Esophagus muscularis mucosa (tissue), 4 donors: ENCODE results near the gene ADAMTS2. TPM values are rescaled to one million over a fixed set of nuclear protein-coding genes. Genes with fewer than 3 reads are reported as not detected.

Experiments used
- DNase-seq: peaks from one replicate; pipeline ENCODE4 v3.0.0-alpha.2; 2017; ENCODE audit errors: extremely low spot score
- H3K27ac ChIP-seq, 4 donors: fragments of 200-600 bp; sonication (generic); replicated peaks in 1 of 4; 1 replicate in 3 of 4; 2 replicates in 1 of 4; pipeline ENCODE4 v1.5.1; 2016 to 2019; ENCODE audit warnings: mild to moderate bottlenecking in 1 of 4
- H3K27me3 ChIP-seq, 4 donors: fragments of 200-600 bp; sonication (generic); one replicate each; pipeline versions ENCODE4 v1.5.1 to v1.6.0; 2016 to 2019
- H3K36me3 ChIP-seq, 4 donors: fragments of 200-600 bp; sonication (generic); one replicate each; pipeline ENCODE4 v1.5.1; 2016 to 2019
- H3K4me1 ChIP-seq, 4 donors: fragments of 200-600 bp; sonication (generic); one replicate each; pipeline ENCODE4 v1.5.1; 2016 to 2019
- H3K4me3 ChIP-seq, 4 donors: fragments of 200-600 bp; sonication (generic); 1 replicate in 2 of 4; 2 replicates in 2 of 4; pipeline ENCODE4 v1.5.1; 2016 to 2019; ENCODE audit warnings: mild to moderate bottlenecking in 4 of 4, moderate library complexity in 1 of 4
- H3K9me3 ChIP-seq, 4 donors: fragments of 200-600 bp; sonication (generic); 1 replicate in 3 of 4; 2 replicates in 1 of 4; pipeline ENCODE4 v1.5.1; 2016 to 2019
- EP300 ChIP-seq: sonication (generic); formaldehyde crosslinking; IDR thresholded peaks from one replicate; pipeline ENCODE4 v1.6.1; 2017; ENCODE audit warnings: antibody characterized with exemption
- POLR2A ChIP-seq: fragments of 450-650 bp; IDR thresholded peaks from one replicate; pipeline ENCODE4 v1.6.1; 2017; ENCODE audit warnings: antibody characterized with exemption, moderate library complexity, mild to moderate bottlenecking, low read depth
- POLR2AphosphoS5 ChIP-seq, 2 donors: sonication (generic); formaldehyde crosslinking; IDR thresholded peaks; one replicate each; pipeline ENCODE4 v1.6.1; 2017; ENCODE audit warnings: antibody characterized with exemption in 2 of 2
- WGBS: methylation state at CpG from one replicate; pipeline ENCODE4 v1.1.5; 2018; 5-methylcytosine and 5-hydroxymethylcytosine counted together
- intact Hi-C: fragments of 100-400 bp; cut with DNase I; formaldehyde crosslinking; loops from one replicate; pipeline ENCODE4 v1.15.1; 2023
- total RNA-seq, 4 donors: library from RNA; depleted of rRNA; stranded (reverse); fragments of >200 nt; gene quantifications; one replicate each; pipeline versions ENCODE4 v1.1.0 to v1.2.1, GENCODE V29; 2016
- TF ChIP-seq, protein P1 (sequence below), 3 experiments: fragments of 200-600 bp in 2 of 3; fragments of 450-650 bp in 1 of 3; sonication (generic) in 2 of 3; IDR thresholded peaks; one replicate each; pipeline ENCODE4 v1.5.1; 2017 to 2019; ENCODE audit warnings: antibody characterized with exemption in 3 of 3, mild to moderate bottlenecking in 2 of 3, moderate library complexity in 1 of 3

Gene ADAMTS2
- total RNA-seq, 4 donors from 2014 or later = 17.8 to 31.8 (median 21.4) TPM

DNA sequence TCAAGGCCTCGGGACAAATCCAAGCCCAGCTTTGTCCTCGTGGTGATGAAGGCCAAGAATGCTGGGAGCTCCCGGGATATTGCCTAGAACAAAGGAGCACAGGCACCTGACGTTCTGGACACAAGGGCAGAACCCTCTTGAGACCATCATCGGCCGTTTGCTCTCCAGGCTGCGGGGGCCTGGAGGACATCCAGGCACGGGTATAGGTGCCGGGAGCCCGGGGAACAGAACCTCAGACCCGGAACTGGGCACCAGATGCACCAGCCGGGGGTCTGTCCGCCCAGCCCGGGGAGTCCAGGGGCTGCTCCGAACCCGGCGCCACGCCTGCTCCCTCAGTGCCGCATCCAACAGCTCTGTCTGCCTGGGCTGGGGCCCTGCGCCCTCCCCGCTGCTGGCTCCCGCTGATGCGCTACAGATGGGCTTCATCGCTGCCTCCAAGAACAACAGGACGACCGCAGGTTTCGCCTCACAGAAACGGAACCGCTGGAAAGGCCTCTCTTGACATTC lies 88.0 kb downstream of the ADAMTS2 start:
- 80% methylated on average over 9 of the region's 29 CpGs for WGBS
- Histone ChIP-seq H3K4me3 (no peak overlapping the region), H3K27ac (peak overlapping the region; percentile 34 to 53 (median 40))

DNA sequence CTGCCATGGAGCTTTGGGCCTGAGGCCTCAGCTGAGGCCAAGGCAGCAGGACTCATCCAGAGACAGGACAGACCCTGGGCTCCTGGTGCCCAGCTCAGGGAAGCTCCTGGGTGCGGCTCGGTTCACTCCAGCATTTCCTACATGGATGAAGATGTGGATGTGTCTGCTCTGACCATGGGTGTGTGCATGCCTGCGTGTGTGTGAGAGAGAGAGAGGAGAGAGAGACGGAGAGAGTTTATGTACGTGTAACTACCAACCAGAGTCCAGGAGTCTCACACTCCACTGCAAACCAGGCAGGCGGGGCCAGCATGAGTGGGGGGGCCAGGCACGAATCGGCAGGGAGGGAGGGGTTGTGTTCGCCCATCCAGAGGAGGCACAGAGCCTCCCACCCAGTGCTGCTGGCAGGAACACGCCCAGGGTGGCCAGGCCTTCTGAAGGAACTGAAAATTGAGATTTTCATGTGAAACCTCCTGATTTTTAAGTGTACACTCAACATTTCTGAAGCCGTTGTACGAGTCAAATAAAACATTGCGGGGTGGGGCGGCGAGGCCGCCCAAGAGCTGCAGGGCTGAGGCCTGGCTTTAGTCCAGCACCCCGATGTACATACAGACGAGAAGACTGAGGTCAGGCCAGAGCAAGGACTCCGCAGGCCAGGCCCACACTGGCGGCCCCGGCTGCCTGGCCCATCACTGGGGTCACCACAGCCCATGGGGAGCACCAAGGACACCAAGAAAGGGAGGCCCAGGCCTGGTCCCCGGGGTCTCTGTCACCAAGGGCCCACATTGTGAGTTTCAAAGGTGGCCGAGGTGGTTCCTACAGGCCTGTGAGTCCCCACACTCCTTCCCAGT lies 88.7 kb downstream of the ADAMTS2 start:
- DNase-seq = no peak
- 86% methylated on average over 19 of the region's 23 CpGs for WGBS
- Histone ChIP-seq H3K9me3 (no peaks in the 10 kb centered on the region), H3K27ac (peak overlapping the region in 2 of 4 donors; percentile 34 to 53), H3K4me3 (no peak overlapping the region), H3K36me3 (no peaks in the 10 kb centered on the region), H3K27me3 (no peaks in the 10 kb centered on the region), H3K4me1 (peaks cover 0 to 17% (median 8%) of the 10 kb centered on the region in 4 donors)
- intact Hi-C loops = no loop called here
- TF ChIP-seq, protein P1, sequence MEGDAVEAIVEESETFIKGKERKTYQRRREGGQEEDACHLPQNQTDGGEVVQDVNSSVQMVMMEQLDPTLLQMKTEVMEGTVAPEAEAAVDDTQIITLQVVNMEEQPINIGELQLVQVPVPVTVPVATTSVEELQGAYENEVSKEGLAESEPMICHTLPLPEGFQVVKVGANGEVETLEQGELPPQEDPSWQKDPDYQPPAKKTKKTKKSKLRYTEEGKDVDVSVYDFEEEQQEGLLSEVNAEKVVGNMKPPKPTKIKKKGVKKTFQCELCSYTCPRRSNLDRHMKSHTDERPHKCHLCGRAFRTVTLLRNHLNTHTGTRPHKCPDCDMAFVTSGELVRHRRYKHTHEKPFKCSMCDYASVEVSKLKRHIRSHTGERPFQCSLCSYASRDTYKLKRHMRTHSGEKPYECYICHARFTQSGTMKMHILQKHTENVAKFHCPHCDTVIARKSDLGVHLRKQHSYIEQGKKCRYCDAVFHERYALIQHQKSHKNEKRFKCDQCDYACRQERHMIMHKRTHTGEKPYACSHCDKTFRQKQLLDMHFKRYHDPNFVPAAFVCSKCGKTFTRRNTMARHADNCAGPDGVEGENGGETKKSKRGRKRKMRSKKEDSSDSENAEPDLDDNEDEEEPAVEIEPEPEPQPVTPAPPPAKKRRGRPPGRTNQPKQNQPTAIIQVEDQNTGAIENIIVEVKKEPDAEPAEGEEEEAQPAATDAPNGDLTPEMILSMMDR (IDR thresholded peaks at IDR 0.05) = no peak
- TF ChIP-seq EP300 = no peak
- TF ChIP-seq POLR2A = no peak
- TF ChIP-seq POLR2AphosphoS5 (IDR thresholded peaks at IDR 0.05) = no peak

More for the DNA sequence above, 88.0 kb downstream of the ADAMTS2 start:
- TF ChIP-seq POLR2AphosphoS5 (IDR thresholded peaks at IDR 0.05) = no peak
- no peak for TF ChIP-seq EP300
- TF ChIP-seq POLR2A = no peak
- TF ChIP-seq, protein P1 (IDR thresholded peaks at IDR 0.05) = no peak
- peaks cover 0 to 17% (median 8%) of the 10 kb centered on the region in 4 donors for H3K4me1 ChIP-seq
- H3K36me3 ChIP-seq = no peaks in the 10 kb centered on the region
- no peaks in the 10 kb centered on the region for H3K27me3 ChIP-seq
- no peaks in the 10 kb centered on the region for H3K9me3 ChIP-seq
- DNase-seq = no peak
- intact Hi-C loops = no loop called here

DNA sequence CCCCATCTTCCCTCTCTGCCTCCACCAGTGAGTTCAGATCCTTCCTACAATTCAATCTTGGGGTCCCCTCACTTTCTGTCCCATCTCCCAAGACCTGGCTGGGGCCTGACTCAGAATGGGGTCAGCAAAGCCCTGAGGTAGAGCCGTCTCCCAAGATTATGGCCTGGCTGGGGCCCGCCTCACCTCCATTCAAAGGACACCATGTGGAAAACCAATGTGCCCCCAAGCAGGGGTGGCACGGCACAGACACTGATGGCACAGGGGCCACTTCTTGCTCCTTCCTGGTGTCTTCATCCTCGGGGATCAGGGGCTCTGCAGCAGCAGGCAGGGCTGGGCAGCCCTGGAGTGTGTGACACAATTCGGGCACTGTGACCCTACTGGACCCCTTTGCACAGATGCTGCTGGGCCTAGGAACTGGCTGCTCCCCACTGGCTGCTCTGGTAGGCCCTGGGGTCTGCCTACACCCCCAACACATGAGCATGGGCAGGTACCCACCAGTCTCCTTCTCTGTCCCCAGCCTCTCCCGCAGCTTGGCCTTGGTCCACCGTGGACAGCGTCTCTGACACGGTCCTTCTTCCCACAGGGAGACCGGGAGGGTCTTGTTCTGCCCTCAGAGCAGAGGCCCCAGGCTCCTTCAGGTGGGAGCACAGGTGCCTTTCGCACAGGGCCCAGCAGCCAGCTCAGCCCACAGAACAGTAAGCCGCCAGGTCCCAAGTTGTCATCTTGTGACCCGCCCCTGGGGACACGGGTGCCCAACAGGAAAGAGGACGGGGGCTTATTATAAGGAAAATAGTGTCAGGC lies 89.5 kb downstream of the ADAMTS2 start:
- no peak for TF ChIP-seq POLR2AphosphoS5 (IDR thresholded peaks at IDR 0.05)
- TF ChIP-seq POLR2A = no peak
- no peak for TF ChIP-seq EP300
- TF ChIP-seq, protein P1 (IDR thresholded peaks at IDR 0.05) = no peak
- no peak overlapping the region for H3K27ac ChIP-seq
- H3K4me3 ChIP-seq = no peak overlapping the region
- H3K4me1 ChIP-seq = peaks cover 0 to 17% (median 8%) of the 10 kb centered on the region in 4 donors
- H3K27me3 ChIP-seq = no peaks in the 10 kb centered on the region
- DNase-seq = no peak
- intact Hi-C loops = no loop called here
- 92% methylated on average over 13 of the region's 15 CpGs for WGBS
- H3K9me3 ChIP-seq = no peaks in the 10 kb centered on the region
- H3K36me3 ChIP-seq = no peaks in the 10 kb centered on the region

DNA sequence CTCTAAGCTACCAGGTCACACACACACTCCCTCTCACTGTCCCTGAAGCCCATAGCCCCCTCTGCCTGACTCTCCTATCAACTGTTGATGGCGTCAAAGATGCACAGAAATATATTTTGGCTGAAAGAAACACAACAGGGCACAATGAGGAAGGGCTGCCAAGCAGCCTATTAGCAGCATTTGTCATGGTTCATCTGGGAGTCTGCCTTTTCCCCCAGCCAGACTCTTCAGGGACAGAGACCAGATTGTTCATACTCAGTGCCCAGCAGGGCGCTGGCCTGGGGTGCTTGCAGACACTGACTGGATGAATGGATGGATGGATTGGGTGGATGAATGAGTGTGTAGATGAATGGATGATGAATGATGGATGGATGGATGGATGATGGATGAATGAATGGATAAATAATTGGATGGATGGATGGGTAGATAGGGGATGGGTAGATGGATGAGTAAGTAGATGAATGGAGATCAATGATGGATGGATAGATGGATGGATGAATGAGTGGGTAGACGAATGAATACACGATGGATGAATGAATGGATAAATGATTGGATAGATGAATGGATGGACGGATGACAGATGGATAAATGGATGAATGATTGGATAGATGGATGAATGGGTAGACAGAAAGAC lies 90.5 kb downstream of the ADAMTS2 start:
- 96% methylated on average over 5 of the region's 5 CpGs for WGBS
- H3K27me3 ChIP-seq = no peaks in the 10 kb centered on the region
- H3K27ac ChIP-seq = no peak overlapping the region
- H3K9me3 ChIP-seq = no peaks in the 10 kb centered on the region
- no peak overlapping the region for H3K4me3 ChIP-seq
- no peak for TF ChIP-seq POLR2AphosphoS5 (IDR thresholded peaks at IDR 0.05)
- TF ChIP-seq EP300 = no peak
- TF ChIP-seq, protein P1 (IDR thresholded peaks at IDR 0.05) = no peak
- TF ChIP-seq POLR2A = no peak
- no peak for DNase-seq
- no peaks in the 10 kb centered on the region for H3K36me3 ChIP-seq
- H3K4me1 ChIP-seq = peaks cover 0 to 17% (median 8%) of the 10 kb centered on the region in 4 donors
- intact Hi-C loops = no loop called here
